CD4-positive, CD25-positive, alpha-beta regulatory T cell (primary cell): ENCODE results near the gene SH3BGRL2. TPM values are rescaled to one million over a fixed set of nuclear protein-coding genes. Genes with fewer than 3 reads are reported as not detected.

Experiments used
- ATAC-seq, 2 donors: fragments of 150-1000 bp; cut with Tn5 transposase; one replicate each; pipeline ENCODE4 v1.10.0; 2021; ENCODE audit warnings: low read depth in 2 of 2, moderate number of reproducible peaks in 2 of 2, moderate library complexity in 1 of 2
- DNase-seq, 3 donors: peaks; one replicate each; pipeline versions ENCODE4 v3.0.0 to v3.0.0-alpha.2; 2012 to 2022; ENCODE audit warnings: mixed read lengths in 1 of 3
- H3K27ac ChIP-seq: one replicate; pipeline ENCODE4 v1.7.0; 2013; ENCODE audit warnings: mild to moderate bottlenecking, low read length; ENCODE audit not compliant: insufficient read depth, poor library complexity, severe bottlenecking
- H3K27me3 ChIP-seq: one replicate; pipeline ENCODE4 v1.7.0; 2013; ENCODE audit warnings: low read length; ENCODE audit not compliant: control insufficient read depth, insufficient read depth
- H3K36me3 ChIP-seq: one replicate; pipeline ENCODE4 v1.7.0; 2013; ENCODE audit warnings: mild to moderate bottlenecking, low read length, moderate library complexity; ENCODE audit not compliant: control insufficient read depth, insufficient read depth
- H3K4me1 ChIP-seq: 2 replicates; pipeline ENCODE4 v1.7.0; 2013; ENCODE audit warnings: mild to moderate bottlenecking, low read length; ENCODE audit not compliant: insufficient read depth, control insufficient read depth, poor library complexity, severe bottlenecking
- H3K4me3 ChIP-seq: one replicate; pipeline ENCODE4 v1.7.0; 2013; ENCODE audit warnings: low read depth, mild to moderate bottlenecking, low read length, moderate library complexity
- H3K9me3 ChIP-seq, 2 experiments: 1 replicate in 1 of 2; 2 replicates in 1 of 2; pipeline ENCODE4 v1.7.0; 2013; ENCODE audit warnings: low read length in 2 of 2, mild to moderate bottlenecking in 1 of 2, moderate library complexity in 1 of 2; ENCODE audit not compliant: control insufficient read depth in 2 of 2
- H3K27ac Mint-ChIP-seq, 3 donors: one replicate each; pipeline ENCODE4 v1.8.0; 2020 to 2022; ENCODE audit warnings: mild to moderate bottlenecking in 3 of 3, mixed read lengths in 3 of 3, moderate library complexity in 2 of 3
- H3K27me3 Mint-ChIP-seq: one replicate; pipeline ENCODE4 v1.8.0; 2022; ENCODE audit warnings: mild to moderate bottlenecking, mixed read lengths
- H3K36me3 Mint-ChIP-seq: one replicate; pipeline ENCODE4 v1.8.0; 2020; ENCODE audit warnings: mixed read lengths
- H3K4me1 Mint-ChIP-seq, 4 donors: one replicate each; pipeline ENCODE4 v1.8.0; 2020 to 2022; ENCODE audit warnings: mixed read lengths in 4 of 4, mild to moderate bottlenecking in 1 of 4
- H3K4me3 Mint-ChIP-seq, 4 donors: one replicate each; pipeline ENCODE4 v1.8.0; 2020 to 2022; ENCODE audit warnings: mild to moderate bottlenecking in 4 of 4, mixed read lengths in 4 of 4, moderate library complexity in 3 of 4
- H3K9me3 Mint-ChIP-seq, 7 donors: one replicate each; pipeline ENCODE4 v1.8.0; 2020 to 2022; ENCODE audit warnings: mixed read lengths in 7 of 7, mild to moderate bottlenecking in 3 of 7, moderate library complexity in 2 of 7
- polyA plus RNA-seq, 4 donors: library from polyadenylated mRNA; unstranded; fragments of 300-500 nt; fragmentation: Illumina TruSeq; gene quantifications; one replicate each; pipeline ENCODE4 v1.2.3, GENCODE V29; 2021
- total RNA-seq: library from RNA; stranded (reverse); gene quantifications from one replicate; pipeline ENCODE4 v1.2.3, GENCODE V29; 2022

SH3BGRL2 gene
- total and polyA plus RNA-seq, 5 donors from 2014 or later = 0.28 to 4.7 (median 0.83) TPM; not detected in 2

GRCh38 chr6:79600812-79601609 lies 30.1 kb upstream of the SH3BGRL2 start:
- Mint-ChIP-seq H3K27me3 (no peaks in the 10 kb centered on the region), H3K4me3 (no peak overlapping the region), H3K4me1 (no peaks in the 10 kb centered on the region), H3K36me3 (no peaks in the 10 kb centered on the region), H3K27ac (no peak overlapping the region), H3K9me3 (peaks cover 0 to 3% (median 0%) of the 10 kb centered on the region in 7 donors)
- Histone ChIP-seq H3K9me3 (no peaks in the 10 kb centered on the region), H3K27ac (no peak overlapping the region), H3K27me3 (no peaks in the 10 kb centered on the region), H3K4me3 (no peak overlapping the region), H3K4me1 (no peaks in the 10 kb centered on the region), H3K36me3 (no peaks in the 10 kb centered on the region)
- ATAC-seq = no peak
- DNase-seq = no peak

- no peak overlapping the region for H3K27ac ChIP-seq
- no peak overlapping the region for H3K4me3 ChIP-seq
- no peaks in the 10 kb centered on the region for H3K36me3 ChIP-seq
- H3K4me1 ChIP-seq = no peaks in the 10 kb centered on the region
- no peaks in the 10 kb centered on the region for H3K27me3 ChIP-seq
- ATAC-seq (no peak), DNase-seq (no peak)
- peaks cover 0 to 3% (median 1%) of the 10 kb centered on the region in 7 donors for H3K9me3 Mint-ChIP-seq
- H3K9me3 ChIP-seq = no peaks in the 10 kb centered on the region
- no peak overlapping the region for H3K27ac Mint-ChIP-seq
- H3K27me3 Mint-ChIP-seq = no peaks in the 10 kb centered on the region
- H3K36me3 Mint-ChIP-seq = no peaks in the 10 kb centered on the region
- no peak overlapping the region for H3K4me3 Mint-ChIP-seq
- no peaks in the 10 kb centered on the region for H3K4me1 Mint-ChIP-seq
Observed at GRCh38 chr6:79602859-79603258, 28.3 kb upstream of the SH3BGRL2 start.

GRCh38 chr6:79604583-79605037 lies 26.5 kb upstream of the SH3BGRL2 start:
- ATAC-seq (no peak), DNase-seq (no peak)
- Mint-ChIP-seq H3K36me3 (no peaks in the 10 kb centered on the region), H3K27ac (no peak overlapping the region), H3K4me1 (no peaks in the 10 kb centered on the region), H3K27me3 (no peaks in the 10 kb centered on the region), H3K4me3 (no peak overlapping the region), H3K9me3 (peaks cover 0 to 3% (median 0%) of the 10 kb centered on the region in 7 donors)
- no peaks in the 10 kb centered on the region for H3K9me3 ChIP-seq
- no peak overlapping the region for H3K27ac ChIP-seq
- no peaks in the 10 kb centered on the region for H3K36me3 ChIP-seq
- H3K27me3 ChIP-seq = no peaks in the 10 kb centered on the region
- no peak overlapping the region for H3K4me3 ChIP-seq
- no peaks in the 10 kb centered on the region for H3K4me1 ChIP-seq

GRCh38 chr6:79605061-79605460 lies 26.1 kb upstream of the SH3BGRL2 start:
- ATAC-seq (no peak), DNase-seq (no peak)
- Mint-ChIP-seq H3K4me1 (no peaks in the 10 kb centered on the region), H3K9me3 (peaks cover 0 to 3% (median 0%) of the 10 kb centered on the region in 7 donors), H3K36me3 (no peaks in the 10 kb centered on the region), H3K27ac (no peak overlapping the region), H3K4me3 (no peak overlapping the region), H3K27me3 (no peaks in the 10 kb centered on the region)
- Histone ChIP-seq H3K4me3 (no peak overlapping the region), H3K4me1 (no peaks in the 10 kb centered on the region), H3K36me3 (no peaks in the 10 kb centered on the region), H3K9me3 (no peaks in the 10 kb centered on the region), H3K27ac (no peak overlapping the region), H3K27me3 (no peaks in the 10 kb centered on the region)

GRCh38 chr6:79605968-79606764 lies 25.0 kb upstream of the SH3BGRL2 start:
- Mint-ChIP-seq H3K9me3 (peaks cover 0 to 2% (median 0%) of the 10 kb centered on the region in 7 donors), H3K4me3 (no peak overlapping the region), H3K27me3 (no peaks in the 10 kb centered on the region), H3K4me1 (no peaks in the 10 kb centered on the region), H3K27ac (no peak overlapping the region), H3K36me3 (no peaks in the 10 kb centered on the region)
- Histone ChIP-seq H3K27ac (no peak overlapping the region), H3K36me3 (no peaks in the 10 kb centered on the region), H3K27me3 (no peaks in the 10 kb centered on the region), H3K9me3 (no peaks in the 10 kb centered on the region), H3K4me3 (no peak overlapping the region), H3K4me1 (no peaks in the 10 kb centered on the region)
- ATAC-seq = no peak
- no peak for DNase-seq

GRCh38 chr6:79607000-79607399 lies 24.1 kb upstream of the SH3BGRL2 start:
- Mint-ChIP-seq H3K27me3 (no peaks in the 10 kb centered on the region), H3K4me1 (no peaks in the 10 kb centered on the region), H3K9me3 (peaks cover 0 to 2% (median 0%) of the 10 kb centered on the region in 7 donors), H3K36me3 (no peaks in the 10 kb centered on the region), H3K4me3 (no peak overlapping the region), H3K27ac (no peak overlapping the region)
- Histone ChIP-seq H3K4me3 (no peak overlapping the region), H3K27ac (no peak overlapping the region), H3K9me3 (no peaks in the 10 kb centered on the region), H3K27me3 (no peaks in the 10 kb centered on the region), H3K4me1 (no peaks in the 10 kb centered on the region), H3K36me3 (no peaks in the 10 kb centered on the region)
- ATAC-seq = no peak
- DNase-seq = no peak

- Histone ChIP-seq H3K27me3 (no peaks in the 10 kb centered on the region), H3K4me1 (no peaks in the 10 kb centered on the region), H3K4me3 (no peak overlapping the region), H3K9me3 (no peaks in the 10 kb centered on the region), H3K27ac (no peak overlapping the region), H3K36me3 (no peaks in the 10 kb centered on the region)
- Mint-ChIP-seq H3K27me3 (no peaks in the 10 kb centered on the region), H3K27ac (no peak overlapping the region), H3K9me3 (peaks cover 0 to 2% (median 0%) of the 10 kb centered on the region in 7 donors), H3K4me3 (no peak overlapping the region), H3K4me1 (no peaks in the 10 kb centered on the region), H3K36me3 (no peaks in the 10 kb centered on the region)
- no peak for DNase-seq
- no peak for ATAC-seq
Observed at GRCh38 chr6:79608334-79609224, 22.6 kb upstream of the SH3BGRL2 start.
